Endometrial microvascular endothelial cells (primary cell): ENCODE measurements around the gene STX16. TPM values are rescaled to one million over a fixed set of nuclear protein-coding genes. Genes with fewer than 3 reads are reported as not detected.

Experiments used
- in situ Hi-C: cut with HindIII; loops from 2 replicates; pipeline ENCODE4 v1.10.0; 2017; ENCODE audit warnings: low sequenced_read_pairs, low pct_unique_long_range_greater_than_20kb; ENCODE audit errors: inconsistent ontology term
- total RNA-seq: library from RNA; depleted of rRNA; stranded (reverse); fragments of >200 nt; gene quantifications from one replicate; pipeline ENCODE4 v1.2.3, GENCODE V29; 2015; ENCODE audit errors: inconsistent ontology term

STX16 gene
- total RNA-seq, 1 donor from 2014 or later: 23.4 TPM

DNA sequence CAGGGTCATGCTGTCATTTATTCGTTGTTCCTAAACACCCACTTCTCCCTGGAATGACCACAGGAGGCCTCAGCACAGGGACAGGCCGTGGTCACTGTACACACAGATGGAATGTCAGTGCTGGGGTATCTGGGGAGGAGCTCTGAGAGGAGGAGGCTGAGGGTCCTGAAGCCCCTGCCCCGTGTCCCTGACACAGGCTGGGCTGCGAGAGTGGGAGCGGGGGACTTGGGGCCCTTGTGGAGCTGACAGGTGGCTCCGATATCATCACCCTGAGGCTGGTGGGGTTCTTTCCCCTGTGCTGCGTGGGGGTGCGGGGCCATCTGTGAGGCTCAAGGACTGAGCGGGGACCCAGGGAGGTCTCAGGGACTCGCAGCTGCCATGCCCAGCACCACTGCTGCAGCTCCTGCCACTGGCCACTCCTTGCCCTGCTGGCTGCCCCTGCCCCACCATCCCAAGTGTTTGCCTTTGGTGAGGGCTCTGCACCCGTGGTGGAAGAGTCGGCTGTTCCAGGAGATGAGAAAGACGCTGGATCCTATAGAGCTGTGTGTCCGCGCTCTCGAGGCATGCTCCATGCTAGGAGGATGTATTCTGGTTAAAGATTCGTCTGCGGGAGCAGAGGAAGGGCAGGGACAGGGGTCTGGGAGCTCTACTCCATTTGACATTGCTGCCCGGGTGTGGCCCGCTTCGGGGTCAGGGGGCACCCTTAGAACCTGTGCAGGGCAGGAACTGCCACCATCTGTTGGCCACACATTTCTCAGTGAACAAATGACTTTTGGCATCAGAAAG lies 60.4 kb downstream of the STX16 start:
- in situ Hi-C loops: no loop called here

DNA sequence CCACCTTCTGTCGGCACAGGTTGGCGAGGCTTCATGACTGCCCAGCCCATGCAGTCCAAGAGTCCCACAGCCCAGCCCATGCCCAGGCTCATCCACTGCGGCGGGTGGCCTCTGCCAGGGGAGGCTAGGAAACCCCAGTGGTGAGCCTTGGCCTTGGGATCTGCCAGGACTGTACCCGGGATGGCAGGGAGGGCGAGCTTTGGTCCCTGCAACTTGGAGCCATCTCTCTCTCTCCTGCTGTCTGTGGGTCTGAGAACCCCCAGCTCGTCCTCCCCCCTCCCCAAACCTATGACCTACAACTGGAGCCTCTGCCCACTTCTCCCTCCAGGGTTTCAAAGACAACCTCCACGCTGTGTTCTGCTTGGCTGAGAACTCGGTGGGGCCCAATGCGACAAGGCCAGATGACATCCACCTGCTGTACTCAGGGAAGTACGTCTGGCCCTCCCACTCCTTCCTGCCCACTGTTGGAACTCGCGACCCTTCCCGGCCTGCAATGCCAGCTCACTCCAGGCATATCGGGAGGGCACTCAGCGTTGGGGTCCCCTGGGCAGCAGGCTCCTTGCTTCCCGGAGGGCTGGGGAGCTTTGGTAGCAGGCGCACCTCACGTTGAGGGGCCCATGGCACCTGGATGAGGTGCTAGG lies 61.2 kb downstream of the STX16 start:
- in situ Hi-C loops: no loop called here

DNA sequence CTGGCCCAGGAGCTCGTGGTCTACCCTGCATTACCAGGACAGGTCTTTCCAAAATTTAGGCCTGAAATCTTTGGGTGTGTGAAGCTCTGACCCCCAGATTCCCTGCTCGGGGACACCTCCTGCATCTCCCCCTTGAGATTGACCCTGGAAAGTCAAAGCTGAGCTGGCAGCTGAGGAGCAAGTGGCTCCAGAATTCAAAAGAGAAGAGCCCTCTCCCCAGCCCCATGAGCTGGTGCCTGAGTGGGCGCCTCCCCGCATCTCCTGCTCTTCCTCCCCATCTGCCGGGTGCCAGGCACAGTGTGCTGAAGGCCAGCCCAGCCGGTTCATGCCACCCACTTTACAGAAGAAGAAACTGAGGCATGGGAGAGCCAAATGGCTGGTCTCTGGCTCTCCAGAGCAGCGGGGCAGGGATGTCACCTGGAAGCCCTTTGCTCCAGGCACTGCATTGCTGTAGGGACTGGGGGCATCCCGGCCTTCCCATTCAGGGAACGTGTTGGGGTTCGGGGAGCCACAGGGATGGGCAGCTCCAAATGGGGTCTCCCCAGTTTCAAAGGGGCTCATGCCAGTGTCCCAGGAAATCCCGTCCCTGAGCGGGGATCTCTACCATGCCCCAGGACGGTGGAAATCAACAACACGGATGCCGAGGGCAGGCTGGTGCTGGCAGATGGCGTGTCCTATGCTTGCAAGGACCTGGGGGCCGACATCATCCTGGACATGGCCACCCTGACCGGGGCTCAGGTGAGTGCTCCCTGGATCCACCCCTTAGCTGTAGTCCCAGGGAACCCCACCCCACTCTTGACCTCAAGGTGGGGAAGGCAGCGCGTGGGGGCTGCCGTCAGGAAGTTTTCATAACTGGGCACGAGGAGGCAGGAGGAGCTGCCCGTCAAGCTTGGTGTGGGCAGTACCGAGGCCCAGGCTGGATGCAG lies 62.0 kb downstream of the STX16 start:
- in situ Hi-C loops: no loop called here

DNA sequence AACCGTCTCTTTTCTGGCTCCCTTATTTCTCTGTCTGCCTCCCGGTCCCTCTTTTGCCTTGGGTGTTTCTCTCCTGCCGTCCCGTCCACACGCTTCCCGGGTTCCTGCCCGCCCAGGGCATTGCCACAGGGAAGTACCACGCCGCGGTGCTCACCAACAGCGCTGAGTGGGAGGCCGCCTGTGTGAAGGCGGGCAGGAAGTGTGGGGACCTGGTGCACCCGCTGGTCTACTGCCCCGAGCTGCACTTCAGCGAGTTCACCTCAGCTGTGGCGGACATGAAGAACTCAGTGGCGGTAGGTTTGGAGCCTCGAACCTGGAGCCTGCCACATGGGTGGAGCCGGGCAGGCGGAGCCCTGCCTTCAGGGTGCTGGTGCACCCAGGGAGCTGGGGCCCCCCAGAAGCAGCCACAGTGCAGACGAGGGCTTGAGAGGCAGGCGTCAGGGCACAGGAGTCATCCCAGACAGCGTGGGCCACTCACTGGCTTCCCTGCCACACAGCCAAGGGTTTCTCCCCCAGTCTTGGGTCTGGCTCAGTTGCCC lies 62.8 kb downstream of the STX16 start:
- in situ Hi-C loops: no loop called here

DNA sequence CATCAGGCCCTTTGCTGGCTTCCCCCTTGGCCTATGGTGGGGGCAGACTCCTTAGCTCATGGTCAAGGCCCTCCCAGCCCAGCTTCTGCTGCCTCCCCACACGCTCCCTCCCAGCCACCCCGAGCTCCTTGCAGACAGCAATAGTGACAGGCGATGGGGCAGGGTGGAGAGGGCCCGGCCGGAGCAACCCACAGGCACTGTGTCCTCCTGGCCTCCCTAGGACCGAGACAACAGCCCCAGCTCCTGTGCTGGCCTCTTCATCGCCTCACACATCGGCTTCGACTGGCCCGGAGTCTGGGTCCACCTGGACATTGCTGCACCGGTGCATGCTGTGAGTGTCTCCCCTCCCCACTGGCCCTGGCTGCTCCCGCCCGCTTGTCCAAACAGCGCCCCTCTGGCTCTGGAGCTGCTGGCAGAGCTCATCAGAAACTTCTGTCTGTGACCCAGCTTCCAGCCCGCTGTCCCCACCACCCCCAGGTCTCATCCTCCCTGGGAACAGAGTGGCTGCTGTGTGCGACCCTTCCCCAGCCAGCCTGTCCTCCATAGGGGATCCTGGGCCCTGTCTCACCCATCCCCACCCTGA lies 63.3 kb downstream of the STX16 start:
- in situ Hi-C loops: no loop called here

DNA sequence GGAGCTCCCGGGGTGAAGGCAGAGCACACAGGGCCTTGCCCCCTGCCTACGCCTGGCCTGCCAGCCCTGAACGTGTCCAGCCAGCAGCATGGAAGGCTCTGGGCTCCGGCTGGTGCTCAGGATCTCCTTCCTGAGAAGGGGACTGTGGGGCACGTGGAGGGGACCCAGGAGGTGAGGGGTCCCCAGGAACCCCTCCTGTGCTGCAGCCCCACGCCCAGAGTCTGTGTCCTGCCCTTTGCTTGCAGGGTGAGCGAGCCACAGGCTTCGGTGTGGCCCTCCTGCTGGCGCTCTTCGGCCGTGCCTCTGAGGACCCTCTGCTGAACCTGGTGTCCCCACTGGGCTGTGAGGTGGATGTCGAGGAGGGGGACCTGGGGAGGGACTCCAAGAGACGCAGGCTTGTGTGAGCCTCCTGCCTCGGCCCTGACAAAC lies 63.9 kb downstream of the STX16 start:
- in situ Hi-C loops: no loop called here

DNA sequence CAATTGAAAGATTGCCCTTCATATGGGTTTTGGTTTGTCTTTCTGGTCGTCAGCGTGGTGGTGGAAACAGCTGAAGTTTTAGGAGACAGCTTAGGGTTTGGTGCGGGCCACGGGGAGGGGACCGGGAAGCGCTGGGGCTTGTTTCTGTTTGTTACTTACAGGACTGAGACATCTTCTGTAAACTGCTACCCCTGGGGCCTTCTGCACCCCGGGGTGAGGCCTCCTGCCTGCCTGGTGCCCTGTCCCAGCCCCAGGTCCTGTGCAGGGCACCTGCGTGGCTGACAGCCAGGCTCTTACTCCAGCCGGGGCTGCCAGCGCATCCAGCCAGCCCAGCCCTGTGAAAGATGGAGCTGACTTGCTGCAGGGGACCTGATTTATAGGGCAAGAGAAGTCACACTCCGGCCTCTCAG lies 64.3 kb downstream of the STX16 start:
- in situ Hi-C loops: no loop called here

DNA sequence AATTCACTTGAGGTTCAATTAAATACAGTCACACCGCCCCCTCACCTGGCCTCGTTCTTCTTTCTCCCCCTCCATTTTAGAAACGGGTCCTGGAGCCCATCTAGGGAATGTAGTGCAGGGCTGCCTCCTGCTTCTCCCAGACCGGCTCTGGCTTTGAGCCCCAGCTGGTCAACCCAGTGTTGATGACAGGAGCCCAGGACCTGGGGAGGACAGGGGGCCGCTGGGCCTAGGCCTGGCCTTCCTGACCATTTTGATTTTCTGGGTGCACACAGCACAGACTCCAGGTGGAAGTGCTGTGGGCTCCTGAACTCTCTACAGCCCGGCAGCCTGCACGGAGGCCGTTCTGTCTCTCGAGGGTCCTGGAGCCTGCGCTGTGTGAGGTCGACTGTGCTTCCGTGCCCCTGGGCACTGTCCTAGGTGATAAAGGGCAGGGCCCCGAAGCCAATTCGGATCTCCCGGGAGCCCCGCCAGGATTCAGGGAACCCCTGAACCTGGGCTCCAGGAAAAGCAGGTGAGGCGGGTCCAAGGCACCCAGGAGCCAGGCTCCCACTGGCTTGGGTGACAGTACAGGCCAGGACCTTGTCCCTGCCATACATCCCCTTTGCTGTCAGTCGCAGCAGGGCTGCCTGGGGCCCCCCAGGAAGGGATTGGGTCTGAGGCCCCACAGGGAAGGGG lies 64.9 kb downstream of the STX16 start:
- in situ Hi-C loops: no loop called here

DNA sequence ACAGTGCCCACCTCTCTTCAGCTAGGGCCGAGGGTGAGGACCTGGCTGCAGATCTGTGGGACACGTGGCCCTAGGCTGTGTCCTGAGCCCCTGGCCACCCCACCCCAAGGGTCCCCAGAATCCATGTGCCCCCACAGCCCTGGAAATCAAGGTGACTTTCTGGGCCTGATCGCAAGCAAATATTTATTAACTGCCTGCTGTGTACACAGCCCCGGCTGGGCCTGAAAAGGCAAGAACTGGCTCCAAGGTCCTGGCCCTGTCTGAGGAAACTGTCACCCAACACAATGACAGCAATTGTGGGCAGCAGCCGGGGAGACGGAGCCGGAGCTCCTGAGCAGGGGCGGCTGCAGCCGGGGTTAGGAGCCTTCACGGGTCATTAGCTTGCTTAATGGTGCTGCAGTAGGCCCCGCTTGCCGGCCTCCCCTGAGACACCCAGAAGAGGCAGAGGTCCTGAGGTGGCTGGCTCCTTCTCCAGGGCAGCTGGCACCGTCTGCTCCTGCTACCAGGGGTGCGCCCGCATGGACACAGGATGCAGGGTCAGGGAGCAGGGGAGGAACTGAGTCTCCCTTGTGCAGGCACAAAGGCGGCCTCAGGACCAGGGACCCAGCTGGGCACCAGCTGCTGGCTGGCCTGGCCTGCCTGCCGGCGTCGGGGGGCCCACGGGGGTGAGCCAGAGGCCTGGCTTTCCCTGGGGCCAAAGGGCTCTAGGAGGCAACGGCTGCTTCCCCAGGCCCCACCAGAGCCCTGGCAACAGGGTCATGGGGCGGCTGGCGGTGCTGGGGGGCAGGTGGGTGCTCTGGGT lies 65.6 kb downstream of the STX16 start:
- in situ Hi-C loops: no loop called here

DNA sequence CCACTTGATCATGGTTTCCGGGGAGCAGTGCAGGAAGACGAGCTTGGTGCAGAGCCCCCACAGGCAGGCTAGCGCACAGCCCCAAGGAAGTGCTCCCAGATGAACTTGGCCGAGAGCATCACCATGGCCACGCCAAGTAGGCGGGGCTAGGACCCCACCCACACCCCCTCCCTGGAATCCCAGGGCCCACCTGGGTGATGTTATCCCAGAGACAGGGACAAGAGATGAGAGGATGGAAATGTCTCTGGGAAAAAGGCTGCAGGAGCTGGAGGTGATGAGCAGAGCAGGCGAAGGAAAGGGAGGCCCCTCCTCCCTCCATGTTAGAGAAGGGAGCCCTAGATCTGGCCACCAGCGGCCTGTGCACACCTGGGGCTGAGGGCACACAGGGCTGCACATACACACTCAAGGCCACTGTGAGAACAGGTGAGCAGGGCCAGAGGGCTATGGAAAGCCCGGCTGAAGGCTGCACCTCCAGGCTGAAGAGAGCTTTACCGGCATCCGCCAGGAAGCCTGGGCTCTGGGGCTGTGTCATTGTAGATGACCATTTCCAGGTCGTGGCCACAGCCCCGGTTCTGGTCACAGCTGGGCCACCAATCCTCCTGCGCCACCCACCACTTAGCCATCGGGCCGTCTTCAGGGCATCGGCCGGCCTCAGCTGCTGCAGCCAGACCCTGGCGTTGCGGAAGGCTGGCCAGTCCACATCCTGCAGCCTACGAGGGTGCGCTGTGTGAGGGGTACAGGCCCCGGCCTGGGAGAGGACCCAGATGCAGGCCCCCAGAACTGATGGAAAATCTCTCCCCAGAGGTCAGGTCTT lies 66.4 kb downstream of the STX16 start:
- in situ Hi-C loops: no loop called here

DNA sequence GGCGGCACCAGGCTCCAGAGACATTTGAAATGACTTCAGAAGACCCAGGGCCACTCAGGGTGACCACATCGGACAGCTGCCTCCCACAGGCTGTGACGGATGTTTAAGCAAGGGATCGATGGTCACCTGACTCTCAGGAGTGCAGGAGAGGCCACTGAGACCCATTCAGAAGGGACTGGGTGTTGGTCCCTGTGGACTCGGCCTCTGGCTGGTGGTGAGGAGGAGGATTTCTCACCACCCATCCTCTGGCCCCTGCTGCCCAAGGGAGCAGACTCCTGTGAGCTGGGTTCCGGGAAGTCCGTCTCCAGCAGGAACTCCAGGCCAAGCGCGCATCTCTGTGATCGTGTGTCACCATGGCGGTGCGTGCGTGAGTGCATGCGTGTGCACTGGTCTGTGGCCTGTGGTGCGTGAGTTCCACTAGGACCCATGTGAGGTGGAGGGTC lies 67.1 kb downstream of the STX16 start:
- in situ Hi-C loops: no loop called here

DNA sequence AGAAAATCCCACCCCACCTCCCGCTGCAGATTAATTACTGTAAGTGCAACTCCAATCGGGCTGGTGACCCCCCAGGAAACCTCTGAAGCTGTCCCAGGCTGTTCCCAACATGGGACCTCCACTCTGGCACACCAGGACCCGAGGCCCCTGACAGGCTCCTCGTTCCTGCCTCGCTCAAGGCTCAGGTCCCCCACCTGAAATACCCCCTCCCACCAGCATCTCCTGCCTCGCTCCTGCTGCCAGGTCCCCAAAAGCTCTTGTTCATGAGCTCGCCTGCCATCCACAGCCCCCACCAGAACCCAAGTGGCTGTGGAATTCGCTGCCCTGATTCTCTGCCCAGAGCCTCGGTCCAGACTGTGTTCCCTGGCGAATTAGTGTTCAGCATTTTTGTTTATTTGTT lies 67.6 kb downstream of the STX16 start:
- in situ Hi-C loops: no loop called here

DNA sequence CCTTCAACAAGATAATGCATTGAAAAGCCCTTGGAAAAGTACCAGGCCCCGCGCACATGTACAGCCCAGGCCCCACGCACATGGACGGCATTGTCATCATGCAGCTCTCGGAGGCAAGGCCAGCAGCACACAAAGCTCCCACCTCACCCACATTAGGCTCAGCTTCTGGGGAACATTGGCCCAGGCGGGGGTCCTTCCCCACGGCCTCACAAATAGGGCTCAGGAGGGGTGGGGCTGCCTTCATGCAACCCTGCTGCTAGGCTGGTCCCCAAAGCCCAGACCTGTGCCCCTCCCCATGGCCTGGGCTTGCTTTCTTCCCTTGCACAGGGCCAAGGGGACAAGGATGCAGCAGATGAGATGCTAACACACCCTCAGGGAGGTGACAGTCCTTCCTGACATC lies 68.2 kb downstream of the STX16 start:
- in situ Hi-C loops: no loop called here

DNA sequence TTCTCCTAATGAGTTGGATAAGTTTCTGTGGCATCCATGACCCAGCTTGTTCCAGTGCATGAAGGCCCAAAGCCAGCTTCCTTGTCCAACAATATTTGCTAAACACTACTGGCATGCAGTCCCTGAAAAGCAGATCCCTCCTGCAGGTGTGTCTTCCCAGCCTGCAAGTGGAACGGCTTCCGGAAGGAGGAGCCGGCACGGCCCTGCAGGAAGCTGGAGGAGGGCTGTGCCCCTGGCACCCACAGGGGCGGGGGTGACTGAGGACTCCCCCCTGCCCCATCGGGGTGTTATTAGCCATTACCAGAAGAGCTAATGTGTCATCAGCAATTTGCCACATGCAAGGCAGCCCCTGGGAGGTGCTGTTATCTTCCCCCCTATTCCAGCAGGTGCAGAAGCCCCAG lies 68.9 kb downstream of the STX16 start:
- in situ Hi-C loops: no loop called here

DNA sequence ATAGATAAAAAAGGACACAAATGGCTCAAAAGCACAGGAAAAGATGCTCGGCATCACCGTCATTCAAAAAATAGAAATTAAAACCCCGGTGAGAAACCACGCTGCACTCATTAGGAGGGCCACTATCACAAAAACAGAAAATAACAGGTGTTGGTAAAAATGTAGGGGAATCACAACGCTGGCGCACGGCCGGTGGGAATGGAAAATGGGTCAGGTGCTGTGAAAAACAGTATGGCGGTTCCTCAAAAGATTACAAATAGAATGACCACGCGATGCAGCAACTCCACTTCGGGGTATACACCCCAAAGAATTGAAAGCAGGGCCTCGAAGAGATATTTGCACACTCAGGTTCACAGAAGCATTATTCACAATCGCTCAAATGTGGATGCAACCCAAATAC lies 69.8 kb downstream of the STX16 start:
- in situ Hi-C loops: no loop called here

DNA sequence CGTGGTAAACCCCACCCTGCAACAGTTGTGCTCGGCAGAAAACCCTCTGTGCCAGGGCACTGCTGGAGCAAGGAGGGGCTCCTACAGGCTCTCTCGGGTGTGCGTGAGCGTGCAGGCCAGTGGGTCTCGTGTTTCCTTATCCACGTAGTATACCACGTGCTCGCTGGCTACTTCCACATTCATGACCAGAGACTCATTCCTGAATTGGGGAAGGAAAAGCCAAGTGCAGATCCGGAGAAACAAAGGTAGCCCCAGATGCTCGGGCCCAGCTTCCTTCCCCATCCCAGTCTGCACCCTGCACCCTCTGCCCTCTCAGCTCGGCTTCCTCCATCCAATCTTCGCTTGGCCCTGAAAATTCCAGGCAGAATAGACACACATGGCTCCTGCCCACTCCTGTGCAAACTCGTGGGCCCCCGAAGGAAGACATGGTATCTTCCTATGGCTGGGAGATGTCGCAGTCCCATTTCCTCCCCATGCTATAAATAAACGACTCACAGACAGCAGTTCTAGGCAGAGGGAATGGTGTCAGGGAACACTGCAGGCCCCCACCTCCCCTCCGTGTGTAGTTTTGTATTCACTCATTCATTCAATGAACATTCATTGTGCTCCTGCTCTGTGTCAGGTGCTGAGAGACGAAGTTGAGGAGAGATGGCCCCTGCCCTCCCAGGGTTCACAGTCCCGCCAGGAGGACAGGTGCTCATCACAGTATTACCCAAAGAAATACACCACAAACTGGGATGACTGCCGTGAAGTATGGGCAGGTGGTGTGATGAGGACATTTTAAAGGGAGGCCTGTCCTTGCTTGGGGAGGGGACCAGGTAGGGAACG lies 71.1 kb downstream of the STX16 start:
- in situ Hi-C loops: no loop called here
